GM10248 (cell line): ENCODE results near the gene PSD.

ENCODE experiments used
- CTCF ChIA-PET: fragments of 300-600 bp; sonication (Branson Sonifier 250); formaldehyde crosslinking; extraction: SDS; loops from one replicate; lab custom pipeline; 2021; ENCODE audit warnings: antibody characterized with exemption; lab: Yijun Ruan, JAX
- POLR2A ChIA-PET: fragments of 350-650 bp; sonication (Branson Sonifier 250); formaldehyde crosslinking; extraction: SDS; loops from one replicate; lab custom pipeline; 2020; ENCODE audit warnings: antibody characterized with exemption; lab: Yijun Ruan, JAX
- DNase-seq: peaks from one replicate; pipeline ENCODE4 v3.0.0; 2012; ENCODE audit errors: extremely low spot score
- TF ChIP-seq, protein P1 (sequence below): IDR thresholded peaks from 2 replicates; pipeline ENCODE4 v1.5.1; 2012; ENCODE audit warnings: mild to moderate bottlenecking, low read depth; ENCODE audit errors: extremely low read depth, missing control alignments, control extremely low read depth

The PSD gene

DNA sequence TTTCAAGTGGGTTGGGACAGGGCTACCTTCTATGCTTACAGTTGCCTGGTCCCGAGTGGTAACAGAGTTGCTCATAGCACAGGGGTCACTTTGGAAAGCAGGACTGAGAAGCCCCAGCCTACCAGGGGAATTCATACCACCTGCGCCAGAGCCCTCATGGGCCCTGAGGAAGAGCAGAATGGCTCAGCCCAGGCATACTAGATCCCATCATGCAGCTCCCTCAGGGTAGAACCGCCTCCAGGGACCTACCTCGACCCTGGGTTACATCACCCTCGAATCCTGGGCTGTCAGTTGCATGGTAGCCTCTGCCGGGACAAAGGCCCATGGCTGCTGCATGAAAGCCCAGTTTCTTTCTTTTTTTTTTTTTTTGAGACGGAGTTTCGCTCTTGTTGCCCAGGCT is 10.9 kb upstream of the PSD start:
- no peak for DNase-seq
- ChIA-PET POLR2A (no interaction called here), CTCF (interaction anchor here (1.1 to 7.8 kb wide), 2 partner anchors 7 to 30 kb away, joined by 7 to 85 read pairs; partner anchors contain the start of gene FBXL15)
- TF ChIP-seq, protein P1, sequence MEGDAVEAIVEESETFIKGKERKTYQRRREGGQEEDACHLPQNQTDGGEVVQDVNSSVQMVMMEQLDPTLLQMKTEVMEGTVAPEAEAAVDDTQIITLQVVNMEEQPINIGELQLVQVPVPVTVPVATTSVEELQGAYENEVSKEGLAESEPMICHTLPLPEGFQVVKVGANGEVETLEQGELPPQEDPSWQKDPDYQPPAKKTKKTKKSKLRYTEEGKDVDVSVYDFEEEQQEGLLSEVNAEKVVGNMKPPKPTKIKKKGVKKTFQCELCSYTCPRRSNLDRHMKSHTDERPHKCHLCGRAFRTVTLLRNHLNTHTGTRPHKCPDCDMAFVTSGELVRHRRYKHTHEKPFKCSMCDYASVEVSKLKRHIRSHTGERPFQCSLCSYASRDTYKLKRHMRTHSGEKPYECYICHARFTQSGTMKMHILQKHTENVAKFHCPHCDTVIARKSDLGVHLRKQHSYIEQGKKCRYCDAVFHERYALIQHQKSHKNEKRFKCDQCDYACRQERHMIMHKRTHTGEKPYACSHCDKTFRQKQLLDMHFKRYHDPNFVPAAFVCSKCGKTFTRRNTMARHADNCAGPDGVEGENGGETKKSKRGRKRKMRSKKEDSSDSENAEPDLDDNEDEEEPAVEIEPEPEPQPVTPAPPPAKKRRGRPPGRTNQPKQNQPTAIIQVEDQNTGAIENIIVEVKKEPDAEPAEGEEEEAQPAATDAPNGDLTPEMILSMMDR, result no peak

- TF ChIP-seq, protein P1, result no peak
- CTCF ChIA-PET, result interaction anchor here (1.2 to 10.0 kb wide), 4 partner anchors 22 to 257 kb away, joined by 4 to 140 read pairs (median 36); partner anchors contain the start of gene NFKB2
- DNase-seq, result no peak
- POLR2A ChIA-PET, result no interaction called here
Measured at GRCh38 chr10:102426803-102427287, 8.3 kb upstream of the PSD start.

DNA sequence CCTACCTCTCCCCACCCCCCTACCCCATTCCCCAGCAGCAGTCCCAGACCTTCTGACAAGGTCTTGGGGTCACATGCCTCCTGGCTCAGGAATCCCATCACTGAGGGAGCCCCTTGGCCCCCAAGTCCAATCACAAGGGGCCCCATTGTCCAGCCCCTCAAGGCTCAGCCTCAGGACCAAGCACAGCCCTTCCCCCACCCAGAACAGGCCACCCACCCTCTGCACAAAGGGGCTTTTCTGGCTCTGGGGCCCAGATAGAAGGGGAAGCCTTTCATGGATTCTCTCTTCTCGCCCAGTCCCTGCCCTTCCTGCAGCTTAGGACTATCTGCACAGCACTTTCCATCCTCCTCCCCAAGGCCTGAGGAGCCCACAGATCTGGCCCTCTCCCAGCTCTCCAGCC is 6.9 kb upstream of the PSD start:
- CTCF ChIA-PET, result interaction anchor here (0.7 to 10.0 kb wide), 7 partner anchors 8 to 256 kb away, joined by 3 to 140 read pairs (median 65); partner anchors contain the start of genes CUEDC2 and NFKB2

DNA sequence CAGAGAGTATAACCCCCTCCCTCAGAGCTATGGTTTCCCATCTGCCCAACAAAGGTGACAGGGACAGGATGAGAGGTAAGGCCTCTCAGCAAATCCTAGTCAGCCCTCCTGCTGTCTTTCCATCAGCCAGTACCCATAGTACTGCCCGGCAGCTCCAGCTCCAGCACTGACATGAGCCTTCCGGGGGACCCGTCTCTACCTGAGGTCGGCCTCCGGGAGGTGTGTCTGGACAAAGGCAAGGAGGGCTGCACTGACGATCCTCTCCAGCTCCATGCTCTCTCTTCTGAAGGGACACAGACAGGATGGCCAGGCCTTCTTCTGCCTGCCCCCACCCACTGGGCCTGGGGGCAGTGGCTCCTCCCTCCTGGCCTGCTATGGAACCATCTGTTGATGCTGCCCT is 6.3 kb upstream of the PSD start:
- TF ChIP-seq, protein P1, result no peak
- POLR2A ChIA-PET, result no interaction called here
- no peak for DNase-seq
- CTCF ChIA-PET, result interaction anchor here (1.3 to 10.0 kb wide), 8 partner anchors 9 to 194 kb away, joined by 3 to 140 read pairs (median 46); partner anchors contain the start of genes C10orf95, CUEDC2 and NFKB2

More for the DNA sequence above, 6.9 kb upstream of the PSD start:
- no peak for DNase-seq
- POLR2A ChIA-PET, result no interaction called here
- TF ChIP-seq, protein P1, result no peak

- POLR2A ChIA-PET, result interaction anchor here (0.7 kb wide), 1 partner anchor 30 kb away, joined by 3 read pairs; no protein-coding TSS in a partner anchor
- CTCF ChIA-PET, result interaction anchor here (0.8 to 10.0 kb wide), 13 partner anchors 9 to 254 kb away, joined by 3 to 140 read pairs (median 24); partner anchors contain the start of genes C10orf95, CUEDC2, NFKB2 and PITX3
- TF ChIP-seq, protein P1, result no peak
- no peak for DNase-seq
Measured at GRCh38 chr10:102424145-102424544, 5.6 kb upstream of the PSD start.

DNA sequence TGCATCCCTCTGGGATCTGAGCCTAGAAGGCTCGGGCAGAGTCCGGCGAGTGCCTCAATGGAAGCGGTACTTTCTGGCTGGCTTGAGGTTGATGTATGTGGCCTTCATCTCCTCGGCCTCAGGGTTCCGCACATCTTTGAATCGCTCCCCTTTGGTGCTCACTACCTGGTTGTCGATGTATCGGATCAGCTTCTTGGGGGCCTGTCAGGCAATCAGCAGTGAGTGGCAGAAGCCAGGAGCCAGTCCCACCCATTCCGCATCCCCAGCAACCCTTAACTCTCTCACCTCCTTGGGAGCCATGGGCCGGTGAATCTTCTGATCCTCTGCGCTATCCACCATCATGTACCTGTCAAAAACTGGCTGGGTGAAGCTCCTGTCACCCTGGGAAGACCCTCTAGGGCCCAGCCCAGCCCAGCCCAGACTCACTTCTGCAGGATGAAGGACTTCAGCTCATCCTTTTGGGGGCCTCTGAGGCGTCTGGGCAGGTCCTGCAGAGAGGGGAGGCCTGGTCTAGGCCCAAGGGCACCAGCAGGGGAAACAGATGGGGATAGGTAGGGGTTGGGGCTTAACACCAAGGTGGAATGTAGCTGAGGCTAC is 4.9 kb upstream of the PSD start:
- ChIA-PET CTCF (interaction anchor here (0.7 to 10.0 kb wide), 30 partner anchors 10 to 254 kb away, joined by 3 to 140 read pairs (median 5); partner anchors contain the start of genes ACTR1A, C10orf95, CUEDC2 and ELOVL3), POLR2A (no interaction called here)
- no peak for DNase-seq
- TF ChIP-seq, protein P1, result no peak
